Right lobe of liver (tissue), 6 donors: ENCODE measurements around the gene CLSTN2. TPM values are rescaled to one million over a fixed set of nuclear protein-coding genes. Genes with fewer than 3 reads are reported as not detected.

Experiments
- ATAC-seq, 4 donors: fragments of 200-7000 bp; cut with Tn5 transposase; one replicate each; pipeline ENCODE4 v1.9.1; 2020; ENCODE audit warnings: mild to moderate bottlenecking in 4 of 4, moderate library complexity in 4 of 4
- DNase-seq, 3 donors: peaks; one replicate each; pipeline ENCODE4 v3.0.0-alpha.2; 2020
- H3K27ac ChIP-seq, 3 donors: fragments of 200-600 bp; one replicate each; pipeline ENCODE4 v1.8.0; 2022
- H3K27me3 ChIP-seq, 2 donors: fragments of 200-600 bp; one replicate each; pipeline ENCODE4 v1.8.0; 2022
- H3K36me3 ChIP-seq, 4 donors: fragments of 200-600 bp; sonication (generic) in 1 of 4; one replicate each; pipeline versions ENCODE4 v1.5.1 to v1.8.0; 2017 to 2022; ENCODE audit warnings: control low read depth in 1 of 4
- H3K4me1 ChIP-seq, 4 donors: fragments of 200-600 bp; sonication (generic) in 1 of 4; one replicate each; pipeline versions ENCODE4 v1.5.1 to v1.8.0; 2017 to 2022; ENCODE audit warnings: control low read depth in 1 of 4
- H3K4me3 ChIP-seq, 3 donors: fragments of 200-600 bp; one replicate each; pipeline ENCODE4 v1.8.0; 2022
- H3K9me3 ChIP-seq, 4 donors: fragments of 200-600 bp; sonication (generic) in 1 of 4; one replicate each; pipeline versions ENCODE4 v1.5.1 to v1.8.0; 2017 to 2022; ENCODE audit warnings: control low read depth in 1 of 4
- CTCF ChIP-seq, 4 donors: fragments of 200-600 bp in 3 of 4; fragments of 450-650 bp in 1 of 4; IDR thresholded peaks; one replicate each; pipeline versions ENCODE4 v1.5.1 to v1.8.0; 2016 to 2022; ENCODE audit warnings: antibody characterized with exemption in 4 of 4, mild to moderate bottlenecking in 2 of 4
- POLR2A ChIP-seq: fragments of 450-650 bp; IDR thresholded peaks from one replicate; pipeline ENCODE4 v1.6.1; 2017; ENCODE audit warnings: antibody characterized with exemption, mild to moderate bottlenecking
- WGBS: methylation state at CpG from one replicate; pipeline ENCODE4 v1.1.6; 2018; ENCODE audit warnings: low coverage, low lambda C conversion rate; ENCODE audit not compliant: insufficient coverage; ENCODE audit errors: missing lambda C conversion rate; 5-methylcytosine and 5-hydroxymethylcytosine counted together
- intact Hi-C, 2 donors: fragments of 100-400 bp; cut with DNase I; formaldehyde crosslinking; loops; one replicate each; pipeline versions ENCODE4 v1.11.2 to v1.14.1; 2022
- total RNA-seq, 6 experiments: library from RNA; depleted of rRNA in 2 of 6; stranded (reverse); fragments of >200 nt in 2 of 6; fragmentation: NEBNext Ultra II Directional in 3 of 6; extraction: Animal tissue kit (Norgen Biotek cat#: 25700) in 3 of 6; gene quantifications; one replicate each; pipeline versions ENCODE4 v1.1.0 to v1.2.4, GENCODE V29; 2016 to 2023
- donor health status: DM: no; HTN: yes; CAD: no.
- donor health status: DM: no; HTN: no; CAD: no.
- donor health status: DM: no; HTN: no; CAD: no.
- donor health status: DM: no; HTN: yes; CAD: no.
- donor health status: DM: no; HTN: yes; CAD: no.

The CLSTN2 gene
- total RNA-seq, 6 experiments from 2014 or later, result 1.0 to 3.3 (median 2.0) TPM

- ATAC-seq (no peak), DNase-seq (no peak)
- TF ChIP-seq CTCF (IDR thresholded peaks at IDR 0.05) (no peak), POLR2A (no peak)
- H3K9me3 ChIP-seq, result no peaks in the 10 kb centered on the region
- no peak overlapping the region for H3K4me3 ChIP-seq
- no peaks in the 10 kb centered on the region for H3K36me3 ChIP-seq
- H3K27ac ChIP-seq, result no peak overlapping the region
- H3K4me1 ChIP-seq, result no peaks in the 10 kb centered on the region
- no peaks in the 10 kb centered on the region for H3K27me3 ChIP-seq
- intact Hi-C loops, result no loop called here
Measured at GRCh38 chr3:140247775-140248174, 312.8 kb downstream of the CLSTN2 start.

GRCh38 chr3:140249188-140249587 lies 314.2 kb downstream of the CLSTN2 start:
- no peaks in the 10 kb centered on the region for H3K4me1 ChIP-seq
- H3K36me3 ChIP-seq, result no peaks in the 10 kb centered on the region
- WGBS, result 60% methylated on average over 2 of the region's 3 CpGs
- no peak overlapping the region for H3K4me3 ChIP-seq
- no peaks in the 10 kb centered on the region for H3K27me3 ChIP-seq
- H3K9me3 ChIP-seq, result no peaks in the 10 kb centered on the region
- intact Hi-C loops, result no loop called here
- no peak overlapping the region for H3K27ac ChIP-seq
- DNase-seq (no peak), ATAC-seq (no peak)
- TF ChIP-seq CTCF (IDR thresholded peaks at IDR 0.05), result no peak
- TF ChIP-seq POLR2A, result no peak

- no peak for ATAC-seq
- no peak for DNase-seq
- Histone ChIP-seq H3K9me3 (no peaks in the 10 kb centered on the region), H3K27me3 (no peaks in the 10 kb centered on the region), H3K27ac (no peak overlapping the region), H3K4me1 (no peaks in the 10 kb centered on the region), H3K4me3 (no peak overlapping the region), H3K36me3 (no peaks in the 10 kb centered on the region)
- WGBS, result 70% methylated on average over 5 of the region's 7 CpGs
- TF ChIP-seq CTCF (IDR thresholded peaks at IDR 0.05) (no peak), POLR2A (no peak)
- intact Hi-C loops, result no loop called here
Measured at GRCh38 chr3:140250010-140250855, 315.2 kb downstream of the CLSTN2 start.

DNA sequence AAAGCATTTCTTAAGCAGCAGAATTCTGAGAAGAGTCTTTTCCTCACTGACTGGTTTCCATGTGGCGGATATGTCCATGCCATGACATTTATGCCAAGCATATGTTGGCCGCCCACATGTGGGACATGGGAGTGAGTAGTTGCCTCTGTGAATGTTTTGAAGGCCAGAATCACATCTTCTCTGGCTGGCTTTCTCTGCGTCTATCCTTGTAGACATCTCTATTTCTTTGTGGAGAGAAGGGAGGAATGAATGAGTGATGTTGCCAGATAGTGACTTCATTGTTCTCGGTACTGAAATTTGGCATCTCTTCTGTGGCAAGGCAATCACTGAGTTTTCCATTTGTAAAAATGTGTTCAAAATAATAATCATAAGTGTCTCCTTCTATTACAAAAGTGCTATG lies 316.0 kb downstream of the CLSTN2 start:
- ATAC-seq (no peak), DNase-seq (no peak)
- H3K4me3 ChIP-seq, result no peak overlapping the region
- 87% methylated on average over 4 of the region's 4 CpGs for WGBS
- H3K27ac ChIP-seq, result no peak overlapping the region
- H3K36me3 ChIP-seq, result no peaks in the 10 kb centered on the region
- H3K9me3 ChIP-seq, result no peaks in the 10 kb centered on the region
- intact Hi-C loops, result no loop called here
- no peaks in the 10 kb centered on the region for H3K27me3 ChIP-seq
- no peak for TF ChIP-seq POLR2A
- no peak for TF ChIP-seq CTCF (IDR thresholded peaks at IDR 0.05)
- no peaks in the 10 kb centered on the region for H3K4me1 ChIP-seq
